Testis (tissue), 3 donors: Measurements from ENCODE around the gene TFF2. TPM values are rescaled to one million over a fixed set of nuclear protein-coding genes. Genes with fewer than 3 reads are reported as not detected.

Experiments
- DNase-seq: peaks from one replicate; pipeline ENCODE4 v3.0.0-alpha.2; 2019
- H3K27ac ChIP-seq, 2 donors: fragments of 200-600 bp; sonication (generic); one replicate each; pipeline ENCODE4 v1.5.1; 2019
- H3K27me3 ChIP-seq: fragments of 200-600 bp; sonication (generic); one replicate; pipeline ENCODE4 v1.5.1; 2019
- H3K36me3 ChIP-seq: fragments of 200-600 bp; sonication (generic); one replicate; pipeline ENCODE4 v1.5.1; 2017; ENCODE audit warnings: low read depth; ENCODE audit errors: missing control alignments
- H3K4me1 ChIP-seq: fragments of 200-600 bp; sonication (generic); one replicate; pipeline ENCODE4 v1.5.1; 2019
- H3K4me3 ChIP-seq, 2 donors: fragments of 200-600 bp; sonication (generic); one replicate each; pipeline ENCODE4 v1.5.1; 2017 to 2019
- H3K9me3 ChIP-seq: fragments of 200-600 bp; sonication (generic); one replicate; pipeline ENCODE4 v1.5.1; 2017
- POLR2A ChIP-seq: fragments of 450-650 bp; IDR thresholded peaks from one replicate; pipeline ENCODE4 v1.6.1; 2017; ENCODE audit warnings: antibody characterized with exemption, mild to moderate bottlenecking, moderate library complexity
- WGBS, 2 donors: methylation state at CpG; one replicate each; pipeline ENCODE4 v1.1.5; 2018; 5-methylcytosine and 5-hydroxymethylcytosine counted together
- intact Hi-C: fragments of 100-400 bp; cut with DNase I; formaldehyde crosslinking; loops from one replicate; pipeline ENCODE4 v1.15.1; 2023; ENCODE audit warnings: low total_unique reads
- polyA plus RNA-seq: library from polyadenylated mRNA; stranded (reverse); fragments of 350-450 nt; fragmentation: Illumina TruSeq; extraction: RNeasy Lipid Tissue Mini Kit (QIAGEN cat#74804); gene quantifications from one replicate; pipeline ENCODE4 v1.2.3, GENCODE V29; 2014; ENCODE audit warnings: low read depth, low replicate concordance; ENCODE audit not compliant: insufficient read depth
- total RNA-seq, 2 donors: library from RNA; depleted of rRNA; stranded (reverse); fragments of >200 nt; gene quantifications; one replicate each; pipeline ENCODE4 v1.2.3, GENCODE V29; 2016
- TF ChIP-seq, protein P1 (sequence below), 3 experiments: fragments of 450-650 bp in 2 of 3; fragments of 200-600 bp in 1 of 3; sonication (generic) in 1 of 3; IDR thresholded peaks; one replicate each; pipeline ENCODE4 v1.5.1; 2016 to 2019; ENCODE audit warnings: antibody characterized with exemption in 3 of 3, mild to moderate bottlenecking in 2 of 3, moderate library complexity in 1 of 3

The TFF2 gene
- total and polyA plus RNA-seq, 3 donors from 2014 or later: not detected

DNA sequence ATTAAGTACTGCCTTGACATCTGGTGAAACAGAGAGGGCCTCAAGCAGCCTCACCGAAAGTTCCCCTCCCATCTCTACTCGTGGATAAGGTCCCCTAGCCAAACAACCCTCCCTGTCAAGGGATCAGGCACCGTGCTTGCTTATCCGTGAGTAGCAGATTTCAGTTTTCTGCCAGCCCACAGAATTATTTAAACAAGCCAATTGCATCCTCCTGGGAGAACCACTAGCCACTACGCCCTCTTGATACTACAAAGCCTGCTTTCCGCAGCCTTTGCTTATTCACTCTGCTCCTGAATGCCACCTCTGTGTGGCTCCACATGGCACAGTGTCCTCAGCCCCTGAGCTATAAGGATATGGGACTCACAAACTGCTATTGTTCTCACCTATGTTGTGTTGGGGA is 5.9 kb upstream of the TFF2 start:
- no peak overlapping the region for H3K27ac ChIP-seq
- 58 to 71% methylated on average over 6 of the region's 6 CpGs for WGBS, 2 donors
- H3K4me3 ChIP-seq: no peak overlapping the region
- H3K9me3 ChIP-seq: no peaks in the 10 kb centered on the region
- H3K4me1 ChIP-seq: no peaks in the 10 kb centered on the region
- no peaks in the 10 kb centered on the region for H3K27me3 ChIP-seq
- TF ChIP-seq, protein P1, sequence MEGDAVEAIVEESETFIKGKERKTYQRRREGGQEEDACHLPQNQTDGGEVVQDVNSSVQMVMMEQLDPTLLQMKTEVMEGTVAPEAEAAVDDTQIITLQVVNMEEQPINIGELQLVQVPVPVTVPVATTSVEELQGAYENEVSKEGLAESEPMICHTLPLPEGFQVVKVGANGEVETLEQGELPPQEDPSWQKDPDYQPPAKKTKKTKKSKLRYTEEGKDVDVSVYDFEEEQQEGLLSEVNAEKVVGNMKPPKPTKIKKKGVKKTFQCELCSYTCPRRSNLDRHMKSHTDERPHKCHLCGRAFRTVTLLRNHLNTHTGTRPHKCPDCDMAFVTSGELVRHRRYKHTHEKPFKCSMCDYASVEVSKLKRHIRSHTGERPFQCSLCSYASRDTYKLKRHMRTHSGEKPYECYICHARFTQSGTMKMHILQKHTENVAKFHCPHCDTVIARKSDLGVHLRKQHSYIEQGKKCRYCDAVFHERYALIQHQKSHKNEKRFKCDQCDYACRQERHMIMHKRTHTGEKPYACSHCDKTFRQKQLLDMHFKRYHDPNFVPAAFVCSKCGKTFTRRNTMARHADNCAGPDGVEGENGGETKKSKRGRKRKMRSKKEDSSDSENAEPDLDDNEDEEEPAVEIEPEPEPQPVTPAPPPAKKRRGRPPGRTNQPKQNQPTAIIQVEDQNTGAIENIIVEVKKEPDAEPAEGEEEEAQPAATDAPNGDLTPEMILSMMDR (IDR thresholded peaks at IDR 0.05): no peak
- TF ChIP-seq POLR2A: no peak
- no peaks in the 10 kb centered on the region for H3K36me3 ChIP-seq
- no peak for DNase-seq
- intact Hi-C loops: no loop called here

DNA sequence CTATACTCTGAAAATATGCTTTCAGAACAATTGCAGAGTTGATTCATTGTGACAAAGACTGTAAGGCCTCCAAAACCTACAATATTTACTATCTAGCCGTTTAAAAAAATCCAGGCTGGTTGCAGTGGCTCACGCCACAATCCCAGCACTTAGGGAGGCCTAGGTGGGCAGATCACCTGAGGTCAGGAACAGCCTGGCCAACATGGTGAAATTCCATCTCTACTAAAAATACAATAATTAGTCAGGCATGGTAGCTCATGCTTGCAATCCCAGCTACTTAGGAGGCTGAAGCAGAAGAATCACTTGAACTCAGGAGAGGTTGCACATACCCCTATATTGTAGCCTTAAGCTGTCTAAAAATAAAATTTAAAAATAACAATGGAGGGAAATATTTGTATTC is 5.3 kb upstream of the TFF2 start:
- Histone ChIP-seq H3K9me3 (no peaks in the 10 kb centered on the region), H3K4me3 (no peak overlapping the region), H3K27me3 (no peaks in the 10 kb centered on the region), H3K27ac (no peak overlapping the region), H3K4me1 (no peaks in the 10 kb centered on the region), H3K36me3 (no peaks in the 10 kb centered on the region)
- intact Hi-C loops: no loop called here
- DNase-seq: no peak
- TF ChIP-seq, protein P1 (IDR thresholded peaks at IDR 0.05): no peak
- no peak for TF ChIP-seq POLR2A
- WGBS, 2 donors: 91 to 95% methylated on average over 2 of the region's 2 CpGs

DNA sequence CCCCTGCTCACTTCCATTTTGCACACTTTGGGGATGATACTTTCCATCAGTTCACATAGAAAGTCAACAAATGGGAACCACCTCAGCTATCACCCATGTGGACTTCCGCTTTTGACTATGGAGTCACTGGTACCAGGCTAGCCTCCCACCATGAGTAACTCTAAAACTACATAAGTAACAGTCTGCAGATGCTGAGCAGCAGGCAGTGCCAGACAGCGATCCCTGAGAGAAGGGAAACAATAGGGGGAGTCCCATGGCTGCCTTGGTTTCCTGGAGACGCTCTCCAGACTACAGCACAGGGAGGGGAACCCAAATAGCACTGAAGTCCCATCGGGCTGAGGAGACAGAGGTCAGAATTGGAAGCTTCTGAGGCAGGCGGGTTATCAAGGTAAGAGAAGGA is 2.8 kb upstream of the TFF2 start:
- Histone ChIP-seq H3K27ac (no peak overlapping the region), H3K9me3 (no peaks in the 10 kb centered on the region), H3K36me3 (no peaks in the 10 kb centered on the region), H3K4me1 (no peaks in the 10 kb centered on the region), H3K27me3 (no peaks in the 10 kb centered on the region), H3K4me3 (no peak overlapping the region)
- intact Hi-C loops: no loop called here
- TF ChIP-seq POLR2A: no peak
- TF ChIP-seq, protein P1 (IDR thresholded peaks at IDR 0.05): no peak
- WGBS, 2 donors: 89% methylated on average over 5 of the region's 5 CpGs
- DNase-seq: no peak

DNA sequence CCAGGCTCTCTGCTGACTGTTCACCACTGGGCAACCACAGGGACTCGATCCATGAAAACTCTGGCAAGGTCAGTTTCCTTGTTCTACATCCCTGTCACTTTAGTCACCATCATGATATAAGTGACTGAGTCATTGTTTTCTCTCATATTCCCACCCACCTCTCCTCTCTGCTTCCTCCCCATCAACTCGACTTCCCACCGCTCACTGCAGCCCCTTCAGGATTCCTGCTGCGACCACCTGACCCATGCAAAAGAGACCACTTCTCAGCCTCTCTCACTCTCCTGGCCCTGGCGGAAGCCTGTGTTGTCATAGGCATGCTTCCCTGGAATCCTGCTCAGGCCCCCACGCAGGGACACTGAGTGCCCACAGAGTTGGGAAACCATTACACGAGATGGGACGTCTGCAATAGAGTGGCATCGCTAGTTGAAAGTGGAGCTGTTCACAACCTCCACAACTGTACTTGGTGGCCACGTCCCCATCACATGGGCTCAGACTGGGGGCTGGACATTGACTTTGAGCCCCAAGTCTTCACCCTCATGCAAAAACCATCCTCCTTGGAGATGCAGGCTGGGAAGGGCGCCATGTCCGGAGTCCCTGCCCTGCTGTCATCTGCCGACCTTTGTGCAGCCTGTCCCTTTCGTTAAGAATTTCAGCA is 1.8 kb upstream of the TFF2 start:
- H3K36me3 ChIP-seq: no peaks in the 10 kb centered on the region
- no peak overlapping the region for H3K27ac ChIP-seq
- no peaks in the 10 kb centered on the region for H3K9me3 ChIP-seq
- H3K4me3 ChIP-seq: no peak overlapping the region
- no peaks in the 10 kb centered on the region for H3K4me1 ChIP-seq
- H3K27me3 ChIP-seq: no peaks in the 10 kb centered on the region
- intact Hi-C loops: no loop called here
- TF ChIP-seq, protein P1 (IDR thresholded peaks at IDR 0.05): no peak
- TF ChIP-seq POLR2A: no peak
- 88 to 90% methylated on average over 11 to 14 of the region's 14 CpGs for WGBS, 2 donors
- no peak for DNase-seq
